ENCODE results near the gene MCCC1. TPM values are rescaled to one million over a fixed set of nuclear protein-coding genes. Genes with fewer than 3 reads are reported as not detected.
"Not testable (repeated sequence)": the region's sequence is repeated elsewhere in the genome, so short reads cannot be mapped to it uniquely, and the experiment has no call there.

The MCCC1 gene
- total RNA-seq, 1 experiment from 2014 or later: 61.7 TPM

- H2AFZ ChIP-seq (ENCODE audit: low read length): no peak overlapping the region
- H3K27me3 ChIP-seq (ENCODE audit: low read length): no peaks in the 10 kb centered on the region
- peaks cover 12% of the 10 kb centered on the region for H3K79me2 ChIP-seq (ENCODE audit: low read length)
- H3K4me1 ChIP-seq (ENCODE audit: low read length): no peaks in the 10 kb centered on the region
- H3K9me3 ChIP-seq (ENCODE audit: low read length): peaks cover 7% of the 10 kb centered on the region
- H3K36me3 ChIP-seq (ENCODE audit: insufficient read depth, low read length): peaks cover 98% of the 10 kb centered on the region
- H3K9me2 ChIP-seq (replicated peaks; ENCODE audit: insufficient read depth, low read length): no peaks in the 10 kb centered on the region
- H3K27ac ChIP-seq (ENCODE audit: low read length): no peak overlapping the region
- H3K9ac ChIP-seq (ENCODE audit: low read length): no peak overlapping the region
- H3K4me3 ChIP-seq (ENCODE audit: low read length): no peak overlapping the region
- DNase-seq: no peak
- no peak overlapping the region for H3K4me2 ChIP-seq (ENCODE audit: low read depth, low read length, poor library complexity, severe bottlenecking)
- no peaks in the 10 kb centered on the region for H4K20me1 ChIP-seq (ENCODE audit: insufficient read depth, low read depth, low read length)
Measured at GRCh38 chr3:183081459-183082183, 17.7 kb downstream of the MCCC1 start.

- H3K4me2 ChIP-seq (ENCODE audit: low read depth, low read length, poor library complexity, severe bottlenecking): no peak overlapping the region
Measured at GRCh38 chr3:183080628-183081027, 18.7 kb downstream of the MCCC1 start.

GRCh38 chr3:183074881-183075280 lies 24.4 kb downstream of the MCCC1 start:
- no peak overlapping the region for H3K4me2 ChIP-seq (ENCODE audit: low read depth, low read length, poor library complexity, severe bottlenecking)
- H3K4me3 ChIP-seq (ENCODE audit: low read length): no peak overlapping the region
- H2AFZ ChIP-seq (ENCODE audit: low read length): no peak overlapping the region
- no peak for DNase-seq
- H3K27me3 ChIP-seq (ENCODE audit: low read length): no peaks in the 10 kb centered on the region
- no peaks in the 10 kb centered on the region for H4K20me1 ChIP-seq (ENCODE audit: insufficient read depth, low read depth, low read length)
- H3K9ac ChIP-seq (ENCODE audit: low read length): no peak overlapping the region
- peaks cover 7% of the 10 kb centered on the region; the same call in 1 of the 2 replicates for H3K79me2 ChIP-seq (ENCODE audit: low read length)
- H3K27ac ChIP-seq (ENCODE audit: low read length): no peak overlapping the region
- no peaks in the 10 kb centered on the region for H3K9me2 ChIP-seq (replicated peaks; ENCODE audit: insufficient read depth, low read length)
- H3K4me1 ChIP-seq (ENCODE audit: low read length): no peaks in the 10 kb centered on the region
- H3K36me3 ChIP-seq (ENCODE audit: insufficient read depth, low read length): peaks cover 55% of the 10 kb centered on the region
- peaks cover 7% of the 10 kb centered on the region for H3K9me3 ChIP-seq (ENCODE audit: low read length)

More at GRCh38 chr3:183080628-183081027, 18.7 kb downstream of the MCCC1 start:
- Histone ChIP-seq H3K9ac (ENCODE audit: low read length) (no peak overlapping the region), H3K79me2 (ENCODE audit: low read length) (peaks cover 13% of the 10 kb centered on the region; the same call in 1 of the 2 replicates), H3K9me2 (replicated peaks; ENCODE audit: insufficient read depth, low read length) (no peaks in the 10 kb centered on the region), H3K27ac (ENCODE audit: low read length) (no peak overlapping the region), H2AFZ (ENCODE audit: low read length) (no peak overlapping the region), H3K27me3 (ENCODE audit: low read length) (no peaks in the 10 kb centered on the region), H3K36me3 (ENCODE audit: insufficient read depth, low read length) (peaks cover 98% of the 10 kb centered on the region), H3K4me3 (ENCODE audit: low read length) (no peak overlapping the region), H3K9me3 (ENCODE audit: low read length) (peaks cover 7% of the 10 kb centered on the region), H3K4me1 (ENCODE audit: low read length) (no peaks in the 10 kb centered on the region), H4K20me1 (ENCODE audit: insufficient read depth, low read depth, low read length) (no peaks in the 10 kb centered on the region)
- no peak for DNase-seq

GRCh38 chr3:183074261-183074660 lies 25.0 kb downstream of the MCCC1 start:
- Histone ChIP-seq H3K4me2 (ENCODE audit: low read depth, low read length, poor library complexity, severe bottlenecking) (no peak overlapping the region), H4K20me1 (ENCODE audit: insufficient read depth, low read depth, low read length) (no peaks in the 10 kb centered on the region), H3K9me2 (replicated peaks; ENCODE audit: insufficient read depth, low read length) (no peaks in the 10 kb centered on the region), H3K4me3 (ENCODE audit: low read length) (no peak overlapping the region), H2AFZ (ENCODE audit: low read length) (no peak overlapping the region), H3K4me1 (ENCODE audit: low read length) (no peaks in the 10 kb centered on the region), H3K9ac (ENCODE audit: low read length) (no peak overlapping the region), H3K27ac (ENCODE audit: low read length) (no peak overlapping the region), H3K27me3 (ENCODE audit: low read length) (no peaks in the 10 kb centered on the region), H3K36me3 (ENCODE audit: insufficient read depth, low read length) (peaks cover 55% of the 10 kb centered on the region), H3K79me2 (ENCODE audit: low read length) (peaks cover 7% of the 10 kb centered on the region; the same call in 1 of the 2 replicates), H3K9me3 (ENCODE audit: low read length) (peaks cover 7% of the 10 kb centered on the region)
- DNase-seq: no peak

GRCh38 chr3:183073839-183074238 lies 25.5 kb downstream of the MCCC1 start:
- Histone ChIP-seq H3K9me3 (ENCODE audit: low read length) (peaks cover 7% of the 10 kb centered on the region), H3K4me2 (ENCODE audit: low read depth, low read length, poor library complexity, severe bottlenecking) (no peak overlapping the region), H3K4me3 (ENCODE audit: low read length) (no peak overlapping the region), H4K20me1 (ENCODE audit: insufficient read depth, low read depth, low read length) (no peaks in the 10 kb centered on the region), H2AFZ (ENCODE audit: low read length) (no peak overlapping the region), H3K79me2 (ENCODE audit: low read length) (peaks cover 7% of the 10 kb centered on the region; the same call in 1 of the 2 replicates), H3K9ac (ENCODE audit: low read length) (no peak overlapping the region), H3K36me3 (ENCODE audit: insufficient read depth, low read length) (peaks cover 55% of the 10 kb centered on the region), H3K4me1 (ENCODE audit: low read length) (no peaks in the 10 kb centered on the region), H3K9me2 (replicated peaks; ENCODE audit: insufficient read depth, low read length) (no peaks in the 10 kb centered on the region), H3K27me3 (ENCODE audit: low read length) (no peaks in the 10 kb centered on the region), H3K27ac (ENCODE audit: low read length) (no peak overlapping the region)
- DNase-seq: no peak

GRCh38 chr3:183070892-183071291 lies 28.4 kb downstream of the MCCC1 start:
- Histone ChIP-seq H3K9ac (ENCODE audit: low read length) (no peak overlapping the region), H3K36me3 (ENCODE audit: insufficient read depth, low read length) (peaks cover 49% of the 10 kb centered on the region), H3K79me2 (ENCODE audit: low read length) (no peaks in the 10 kb centered on the region), H2AFZ (ENCODE audit: low read length) (no peak overlapping the region), H3K4me2 (ENCODE audit: low read depth, low read length, poor library complexity, severe bottlenecking) (no peak overlapping the region), H3K4me3 (ENCODE audit: low read length) (no peak overlapping the region), H3K4me1 (ENCODE audit: low read length) (no peaks in the 10 kb centered on the region), H3K9me3 (ENCODE audit: low read length) (no peaks in the 10 kb centered on the region), H3K27me3 (ENCODE audit: low read length) (no peaks in the 10 kb centered on the region), H3K27ac (ENCODE audit: low read length) (no peak overlapping the region), H3K9me2 (replicated peaks; ENCODE audit: insufficient read depth, low read length) (no peaks in the 10 kb centered on the region), H4K20me1 (ENCODE audit: insufficient read depth, low read depth, low read length) (no peaks in the 10 kb centered on the region)
- DNase-seq: no peak

GRCh38 chr3:183069086-183069485 lies 30.2 kb downstream of the MCCC1 start:
- no peaks in the 10 kb centered on the region for H3K79me2 ChIP-seq (ENCODE audit: low read length)
- H3K4me2 ChIP-seq (ENCODE audit: low read depth, low read length, poor library complexity, severe bottlenecking): no peak overlapping the region
- no peaks in the 10 kb centered on the region for H4K20me1 ChIP-seq (ENCODE audit: insufficient read depth, low read depth, low read length)
- H3K27ac ChIP-seq (ENCODE audit: low read length): no peak overlapping the region
- no peaks in the 10 kb centered on the region for H3K9me3 ChIP-seq (ENCODE audit: low read length)
- H3K4me3 ChIP-seq (ENCODE audit: low read length): no peak overlapping the region
- DNase-seq: no peak
- no peaks in the 10 kb centered on the region for H3K27me3 ChIP-seq (ENCODE audit: low read length)
- no peak overlapping the region for H3K9ac ChIP-seq (ENCODE audit: low read length)
- peaks cover 46% of the 10 kb centered on the region for H3K36me3 ChIP-seq (ENCODE audit: insufficient read depth, low read length)
- H2AFZ ChIP-seq (ENCODE audit: low read length): no peak overlapping the region
- H3K9me2 ChIP-seq (replicated peaks; ENCODE audit: insufficient read depth, low read length): no peaks in the 10 kb centered on the region
- no peaks in the 10 kb centered on the region for H3K4me1 ChIP-seq (ENCODE audit: low read length)

GRCh38 chr3:183066891-183067290 lies 32.4 kb downstream of the MCCC1 start:
- not testable (repeated sequence) for H3K9me3 ChIP-seq (ENCODE audit: low read length); H3K4me2 ChIP-seq (ENCODE audit: low read depth, low read length, poor library complexity, severe bottlenecking); H3K79me2 ChIP-seq (ENCODE audit: low read length); H3K27ac ChIP-seq (ENCODE audit: low read length); H2AFZ ChIP-seq (ENCODE audit: low read length); H3K4me1 ChIP-seq (ENCODE audit: low read length); H3K4me3 ChIP-seq (ENCODE audit: low read length); H3K27me3 ChIP-seq (ENCODE audit: low read length); DNase-seq; H3K9me2 ChIP-seq (replicated peaks; ENCODE audit: insufficient read depth, low read length); H3K9ac ChIP-seq (ENCODE audit: low read length); H4K20me1 ChIP-seq (ENCODE audit: insufficient read depth, low read depth, low read length)
- H3K36me3 ChIP-seq (ENCODE audit: insufficient read depth, low read length): peaks cover 46% of the 10 kb centered on the region

Data from Karpas-422 (cell line).